ENCODE measurements around the gene MAP6D1.

- TF ChIP-seq EZH2 (IDR thresholded peaks at IDR 0.05; ENCODE audit: low read length, unreplicated experiment) (no peak), CTCF (conservative IDR thresholded peaks at IDR 0.05; ENCODE audit: low read depth, low read length) (no peak), EZH2phosphoT487 (IDR thresholded peaks at IDR 0.05; ENCODE audit: borderline replicate concordance, low read length) (no peak)
Measured at GRCh38 chr3:183854318-183855035, 29.1 kb upstream of the MAP6D1 start.

Measured in PC-3 (cell line).